Mesothelial cell of epicardium (in vitro differentiated cells): Measurements from ENCODE around the gene GSTO1. TPM values are rescaled to one million over a fixed set of nuclear protein-coding genes. Genes with fewer than 3 reads are reported as not detected.
A peak's percentile ranks its signal among the peaks of the same experiment; 100 is the strongest.

Experiments used
- DNase-seq, 2 experiments: peaks; one replicate each; pipeline ENCODE4 v3.0.0; 2021; ENCODE audit warnings: low spot score in 2 of 2; ENCODE audit not compliant: unreplicated experiment in 2 of 2
- H3K27ac Mint-ChIP-seq: 2 replicates; pipeline ENCODE4 v1.8.0; 2021; ENCODE audit warnings: mixed read lengths
- H3K27me3 Mint-ChIP-seq: 2 replicates; pipeline ENCODE4 v1.8.0; 2021; ENCODE audit warnings: low read depth, mixed read lengths
- H3K36me3 Mint-ChIP-seq: 2 replicates; pipeline ENCODE4 v1.8.0; 2021; ENCODE audit warnings: mixed read lengths
- H3K4me1 Mint-ChIP-seq: 2 replicates; pipeline ENCODE4 v1.8.0; 2021; ENCODE audit warnings: mixed read lengths
- H3K4me3 Mint-ChIP-seq: 2 replicates; pipeline ENCODE4 v1.8.0; 2021; ENCODE audit warnings: mild to moderate bottlenecking, moderate library complexity, mixed read lengths
- H3K9me3 Mint-ChIP-seq: 2 replicates; pipeline ENCODE4 v1.8.0; 2021; ENCODE audit warnings: mixed read lengths
- total RNA-seq: library from RNA; stranded (reverse); gene quantifications from 3 replicates; pipeline ENCODE4 v1.2.1, GENCODE V29; 2021
- TF ChIP-seq, protein P1 (sequence below): fragments of 200-600 bp; sonication (generic); IDR thresholded peaks from one replicate; pipeline ENCODE4 v1.5.0; 2021; ENCODE audit warnings: antibody characterized with exemption; ENCODE audit not compliant: unreplicated experiment

Gene GSTO1
- total RNA-seq, 1 donor from 2014 or later, result 65.2 TPM

DNA sequence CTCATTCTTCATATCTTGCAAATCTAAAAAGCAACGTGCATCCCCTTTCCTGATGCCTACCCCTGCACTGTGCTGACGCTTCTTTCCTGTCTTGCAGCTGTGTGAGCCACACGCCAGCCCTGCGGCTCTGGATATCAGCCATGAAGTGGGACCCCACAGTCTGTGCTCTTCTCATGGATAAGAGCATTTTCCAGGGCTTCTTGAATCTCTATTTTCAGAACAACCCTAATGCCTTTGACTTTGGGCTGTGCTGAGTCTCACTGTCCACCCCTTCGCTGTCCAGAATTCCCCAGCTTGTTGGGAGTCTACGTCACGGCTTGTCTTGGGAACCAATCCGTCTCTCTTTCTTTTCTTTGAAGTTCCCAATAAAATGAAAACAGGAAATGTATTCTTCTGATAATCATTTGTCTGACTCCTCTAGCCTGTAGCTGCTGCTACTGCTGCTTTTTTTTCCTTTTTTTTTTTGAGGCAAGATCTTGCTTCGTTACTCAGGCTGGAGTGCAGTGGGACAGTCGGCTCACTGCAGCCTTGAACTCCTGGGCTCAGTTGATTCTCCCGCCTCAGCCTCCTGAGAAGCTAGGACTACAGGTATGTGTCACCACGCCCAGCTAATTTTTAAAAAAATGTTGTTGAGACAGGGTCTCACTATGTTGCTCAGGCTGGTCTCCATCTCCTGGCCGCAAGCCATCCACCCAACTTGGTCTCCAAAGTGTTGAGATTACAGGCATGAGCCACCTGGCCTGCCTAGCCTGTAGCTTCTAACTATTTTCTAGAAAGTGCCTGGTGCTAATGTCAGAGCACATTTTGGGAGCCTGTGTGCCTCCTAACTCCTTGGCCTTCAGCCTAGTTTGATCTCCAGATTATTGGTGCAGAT lies 44.6 kb downstream of the GSTO1 start:
- Mint-ChIP-seq H3K4me3 (peak overlapping the region; percentile 31), H3K36me3 (peaks cover 4% of the 10 kb centered on the region), H3K27ac (peak overlapping the region; percentile 93), H3K4me1 (peaks cover 27% of the 10 kb centered on the region), H3K27me3 (no peaks in the 10 kb centered on the region), H3K9me3 (peaks cover 10% of the 10 kb centered on the region)
- DNase-seq, result no peak
- TF ChIP-seq, protein P1, sequence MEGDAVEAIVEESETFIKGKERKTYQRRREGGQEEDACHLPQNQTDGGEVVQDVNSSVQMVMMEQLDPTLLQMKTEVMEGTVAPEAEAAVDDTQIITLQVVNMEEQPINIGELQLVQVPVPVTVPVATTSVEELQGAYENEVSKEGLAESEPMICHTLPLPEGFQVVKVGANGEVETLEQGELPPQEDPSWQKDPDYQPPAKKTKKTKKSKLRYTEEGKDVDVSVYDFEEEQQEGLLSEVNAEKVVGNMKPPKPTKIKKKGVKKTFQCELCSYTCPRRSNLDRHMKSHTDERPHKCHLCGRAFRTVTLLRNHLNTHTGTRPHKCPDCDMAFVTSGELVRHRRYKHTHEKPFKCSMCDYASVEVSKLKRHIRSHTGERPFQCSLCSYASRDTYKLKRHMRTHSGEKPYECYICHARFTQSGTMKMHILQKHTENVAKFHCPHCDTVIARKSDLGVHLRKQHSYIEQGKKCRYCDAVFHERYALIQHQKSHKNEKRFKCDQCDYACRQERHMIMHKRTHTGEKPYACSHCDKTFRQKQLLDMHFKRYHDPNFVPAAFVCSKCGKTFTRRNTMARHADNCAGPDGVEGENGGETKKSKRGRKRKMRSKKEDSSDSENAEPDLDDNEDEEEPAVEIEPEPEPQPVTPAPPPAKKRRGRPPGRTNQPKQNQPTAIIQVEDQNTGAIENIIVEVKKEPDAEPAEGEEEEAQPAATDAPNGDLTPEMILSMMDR, result no peak

DNA sequence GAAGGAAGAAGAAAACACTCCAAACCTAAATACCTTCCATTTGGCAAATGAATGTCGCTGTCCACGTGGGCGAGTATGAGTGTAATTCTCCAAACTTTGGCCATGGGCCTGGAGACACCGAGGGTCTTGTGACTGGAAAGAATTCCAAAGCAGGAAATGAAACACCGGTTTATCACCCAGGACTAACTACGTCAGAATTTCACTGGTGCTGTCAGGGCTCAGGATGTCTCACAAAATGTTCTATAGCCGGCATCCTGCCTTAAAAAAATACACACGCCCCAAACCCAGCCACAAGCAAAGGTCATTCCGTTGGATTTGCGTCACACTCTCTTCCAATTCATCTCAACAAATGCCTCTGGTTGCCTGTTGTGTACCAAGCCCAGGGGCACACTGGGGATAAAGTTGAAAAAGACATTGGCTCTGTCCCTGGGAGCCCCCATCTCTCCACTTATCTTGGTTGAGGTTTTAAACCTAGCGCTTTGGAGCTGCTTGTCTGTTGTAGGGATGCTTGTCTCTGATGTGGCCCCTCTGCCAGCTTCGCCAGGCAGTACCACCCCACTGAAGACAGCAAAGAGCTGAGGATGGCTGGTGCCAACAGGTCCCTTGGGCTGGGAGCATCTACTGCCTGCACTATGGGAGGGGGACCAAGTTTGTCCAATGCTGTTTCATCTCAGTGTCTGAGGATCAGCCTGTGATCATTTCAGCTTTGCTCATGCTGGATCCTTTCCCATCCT lies 45.5 kb downstream of the GSTO1 start:
- no peak for DNase-seq
- no peak overlapping the region for H3K4me3 Mint-ChIP-seq
- peaks cover 4% of the 10 kb centered on the region for H3K36me3 Mint-ChIP-seq
- TF ChIP-seq, protein P1, result no peak
- peak overlapping the region; percentile 93 for H3K27ac Mint-ChIP-seq
- peaks cover 10% of the 10 kb centered on the region for H3K9me3 Mint-ChIP-seq
- H3K27me3 Mint-ChIP-seq, result no peaks in the 10 kb centered on the region
- H3K4me1 Mint-ChIP-seq, result peaks cover 32% of the 10 kb centered on the region

DNA sequence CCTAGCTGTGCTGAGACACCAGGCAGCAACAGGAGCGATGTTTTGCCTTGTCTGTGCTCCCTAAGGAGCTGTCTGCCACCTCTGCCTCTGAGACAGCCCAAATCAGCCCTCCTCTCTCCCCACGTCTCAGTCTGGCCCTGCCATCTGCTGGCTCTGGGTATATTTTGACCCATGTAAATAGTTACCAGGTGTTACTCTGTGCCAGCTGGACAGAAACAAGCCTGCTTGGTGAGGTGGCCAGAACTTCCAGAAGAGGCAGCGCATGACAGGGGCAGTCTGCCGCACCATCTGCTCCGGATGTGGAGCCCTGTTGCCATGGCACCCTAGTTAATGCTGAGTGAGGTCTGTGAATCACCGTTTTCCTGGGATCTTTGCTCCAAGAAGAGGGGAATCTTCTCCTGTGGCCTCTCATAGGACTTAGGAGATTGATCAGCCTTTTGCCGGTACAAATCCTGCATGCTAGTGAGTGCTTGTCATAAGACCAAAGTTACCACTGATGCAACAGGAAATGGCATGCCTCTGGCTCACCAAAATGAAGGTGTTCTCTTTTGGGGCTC lies 46.1 kb downstream of the GSTO1 start:
- no peak for DNase-seq
- TF ChIP-seq, protein P1, result no peak
- H3K36me3 Mint-ChIP-seq, result peaks cover 4% of the 10 kb centered on the region
- H3K4me3 Mint-ChIP-seq, result no peak overlapping the region
- H3K4me1 Mint-ChIP-seq, result peaks cover 35% of the 10 kb centered on the region
- peaks cover 10% of the 10 kb centered on the region for H3K9me3 Mint-ChIP-seq
- peak overlapping the region; percentile 93 for H3K27ac Mint-ChIP-seq
- no peaks in the 10 kb centered on the region for H3K27me3 Mint-ChIP-seq

DNA sequence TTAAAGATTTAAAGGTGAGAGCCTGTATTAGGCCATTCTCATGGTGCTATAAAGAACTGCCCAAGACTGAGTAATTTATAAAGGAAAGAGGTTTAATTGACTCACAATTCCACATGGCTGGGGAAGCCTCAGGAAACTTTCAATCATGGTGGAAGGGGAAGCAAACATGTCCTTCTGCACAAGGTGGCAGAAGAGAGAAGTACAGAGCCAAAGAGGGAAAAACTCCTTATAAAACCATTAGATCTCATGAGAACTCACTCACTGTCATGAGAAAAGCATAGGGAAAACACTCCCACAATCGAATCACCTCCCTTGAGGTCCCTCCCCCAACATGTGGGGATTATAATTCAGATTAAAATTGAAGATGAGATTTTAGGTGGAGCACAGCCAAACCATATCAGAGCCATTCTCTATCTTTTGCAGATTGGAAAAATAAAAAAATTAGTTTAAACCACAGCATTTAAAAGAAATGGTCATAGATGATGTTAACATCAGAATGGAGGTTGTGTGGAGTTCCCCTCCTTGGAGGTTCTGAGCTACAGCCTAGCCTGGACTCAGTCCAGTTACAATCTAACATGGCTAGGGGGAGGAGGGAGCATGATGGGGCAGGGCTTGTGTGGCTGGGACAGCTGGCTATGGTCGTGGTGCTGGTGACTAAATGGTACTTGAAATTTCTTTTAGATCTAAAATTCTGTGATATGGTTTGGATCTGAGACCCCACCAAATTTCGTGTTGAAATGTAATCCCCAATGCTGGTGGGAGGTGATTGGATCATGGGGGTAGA lies 47.4 kb downstream of the GSTO1 start:
- Mint-ChIP-seq H3K36me3 (peaks cover 4% of the 10 kb centered on the region), H3K27me3 (no peaks in the 10 kb centered on the region), H3K9me3 (peaks cover 10% of the 10 kb centered on the region), H3K4me1 (peaks cover 34% of the 10 kb centered on the region), H3K4me3 (no peak overlapping the region), H3K27ac (no peak overlapping the region)
- TF ChIP-seq, protein P1, result no peak
- no peak for DNase-seq
